ENCODE data around the gene SORD.
"Not testable (repeated sequence)": the region's sequence is repeated elsewhere in the genome, so short reads cannot be mapped to it uniquely, and the experiment has no call there.

DNA sequence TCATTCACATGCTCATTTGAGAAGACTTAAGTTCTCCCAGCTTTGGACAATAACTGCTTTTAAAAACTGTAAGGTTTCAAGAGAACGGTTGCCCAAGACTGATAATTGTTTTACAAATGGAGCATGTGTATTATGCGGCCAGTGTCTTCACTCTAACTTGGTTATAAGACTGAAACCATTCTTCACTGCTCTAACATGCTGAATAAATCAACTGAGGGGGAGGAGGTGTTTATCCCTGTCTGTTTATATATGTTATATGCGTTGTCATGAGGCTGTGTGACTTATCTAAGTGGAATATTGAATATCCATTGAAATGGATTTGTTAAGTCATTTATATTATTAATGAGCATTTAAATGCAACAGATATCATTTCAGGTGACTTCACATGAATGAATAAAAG lies 25.4 kb upstream of the SORD start:
- TF ChIP-seq SPI1, POLR2A, POLR2AphosphoS5, TAF1, POU2F2 (IDR thresholded peaks at IDR 0.05; ENCODE audit: low read depth, low read length): not testable (repeated sequence)

Measured in GM12891 (cell line).